Neural progenitor cell (in vitro differentiated cells): ENCODE measurements around the gene ADM2. TPM values are rescaled to one million over a fixed set of nuclear protein-coding genes. Genes with fewer than 3 reads are reported as not detected.
A peak's percentile ranks its signal among the peaks of the same experiment; 100 is the strongest.

Experiments
- DNase-seq: peaks from one replicate; pipeline ENCODE4 v3.0.0-alpha.2; 2016; ENCODE audit warnings: low spot score
- H2AFZ ChIP-seq: fragments of 200-600 bp; sonication (generic); replicated peaks from 2 replicates; pipeline ENCODE4 v1.6.1; 2016; ENCODE audit warnings: antibody characterized with exemption
- H3F3A ChIP-seq: fragments of 200-600 bp; sonication (generic); 2 replicates; pipeline ENCODE4 v1.6.1; 2016; ENCODE audit warnings: antibody characterized with exemption, low read depth
- H3K27ac ChIP-seq: fragments of 200-600 bp; sonication (generic); 2 replicates; pipeline ENCODE4 v1.5.1; 2016; ENCODE audit warnings: mild to moderate bottlenecking
- H3K27me3 ChIP-seq: fragments of 200-600 bp; sonication (generic); 2 replicates; pipeline ENCODE4 v1.6.1; 2016; ENCODE audit warnings: mild to moderate bottlenecking, moderate library complexity
- H3K36me3 ChIP-seq: fragments of 200-600 bp; sonication (generic); 2 replicates; pipeline ENCODE4 v1.5.1; 2016
- H3K4me1 ChIP-seq: fragments of 200-600 bp; sonication (generic); 2 replicates; pipeline ENCODE4 v1.6.1; 2016; ENCODE audit warnings: mixed run types
- H3K4me2 ChIP-seq: fragments of 200-600 bp; sonication (generic); 2 replicates; pipeline ENCODE4 v1.6.1; 2016
- H3K4me3 ChIP-seq: fragments of 200-600 bp; sonication (generic); 2 replicates; pipeline ENCODE4 v1.5.1; 2016
- H3K79me2 ChIP-seq: fragments of 200-600 bp; sonication (generic); 2 replicates; pipeline ENCODE4 v1.6.1; 2016; ENCODE audit warnings: low read depth
- H3K9ac ChIP-seq: fragments of 200-600 bp; sonication (generic); 2 replicates; pipeline ENCODE4 v1.6.1; 2016
- H3K9me3 ChIP-seq: fragments of 200-600 bp; sonication (generic); 2 replicates; pipeline ENCODE4 v1.5.1; 2016; ENCODE audit warnings: low read depth
- H4K20me1 ChIP-seq: fragments of 200-600 bp; sonication (generic); 2 replicates; pipeline ENCODE4 v1.6.1; 2016; ENCODE audit warnings: low read depth
- H3K27ac Mint-ChIP-seq: 3 replicates; pipeline ENCODE4 v1.8.0; 2021; ENCODE audit warnings: mixed read lengths
- H3K27me3 Mint-ChIP-seq: 2 replicates; pipeline ENCODE4 v1.8.0; 2022; ENCODE audit warnings: low read depth, mild to moderate bottlenecking, inconsistent platforms, moderate library complexity, mixed read lengths; ENCODE audit not compliant: insufficient read depth
- H3K36me3 Mint-ChIP-seq: 3 replicates; pipeline ENCODE4 v1.8.0; 2021; ENCODE audit warnings: mixed read lengths
- H3K4me1 Mint-ChIP-seq: 3 replicates; pipeline ENCODE4 v1.8.0; 2021; ENCODE audit warnings: mixed read lengths
- H3K4me3 Mint-ChIP-seq: 3 replicates; pipeline ENCODE4 v1.8.0; 2021; ENCODE audit warnings: mild to moderate bottlenecking, moderate library complexity, mixed read lengths
- H3K9me3 Mint-ChIP-seq: 3 replicates; pipeline ENCODE4 v1.8.0; 2020; ENCODE audit warnings: mixed read lengths
- EZH2 ChIP-seq: fragments of 200-600 bp; sonication (generic); IDR thresholded peaks from 2 replicates; pipeline ENCODE4 v1.6.1; 2017; ENCODE audit warnings: antibody characterized with exemption, mild to moderate bottlenecking, moderate library complexity
- EZH2phosphoT487 ChIP-seq: fragments of 200-600 bp; sonication (generic); IDR thresholded peaks from 2 replicates; pipeline ENCODE4 v1.6.1; 2017; ENCODE audit warnings: antibody characterized with exemption
- total RNA-seq: library from RNA; depleted of rRNA; stranded (reverse); fragments of >200 nt; gene quantifications from 2 replicates; pipeline ENCODE4 v1.2.3, GENCODE V29; 2015; ENCODE audit warnings: low replicate concordance
- TF ChIP-seq, protein P1 (sequence below): fragments of 200-600 bp; sonication (generic); IDR thresholded peaks from 2 replicates; pipeline ENCODE4 v1.5.1; 2017; ENCODE audit warnings: antibody characterized with exemption, mild to moderate bottlenecking

Gene ADM2
- total RNA-seq, 1 donor from 2014 or later: 0.13 TPM

DNA sequence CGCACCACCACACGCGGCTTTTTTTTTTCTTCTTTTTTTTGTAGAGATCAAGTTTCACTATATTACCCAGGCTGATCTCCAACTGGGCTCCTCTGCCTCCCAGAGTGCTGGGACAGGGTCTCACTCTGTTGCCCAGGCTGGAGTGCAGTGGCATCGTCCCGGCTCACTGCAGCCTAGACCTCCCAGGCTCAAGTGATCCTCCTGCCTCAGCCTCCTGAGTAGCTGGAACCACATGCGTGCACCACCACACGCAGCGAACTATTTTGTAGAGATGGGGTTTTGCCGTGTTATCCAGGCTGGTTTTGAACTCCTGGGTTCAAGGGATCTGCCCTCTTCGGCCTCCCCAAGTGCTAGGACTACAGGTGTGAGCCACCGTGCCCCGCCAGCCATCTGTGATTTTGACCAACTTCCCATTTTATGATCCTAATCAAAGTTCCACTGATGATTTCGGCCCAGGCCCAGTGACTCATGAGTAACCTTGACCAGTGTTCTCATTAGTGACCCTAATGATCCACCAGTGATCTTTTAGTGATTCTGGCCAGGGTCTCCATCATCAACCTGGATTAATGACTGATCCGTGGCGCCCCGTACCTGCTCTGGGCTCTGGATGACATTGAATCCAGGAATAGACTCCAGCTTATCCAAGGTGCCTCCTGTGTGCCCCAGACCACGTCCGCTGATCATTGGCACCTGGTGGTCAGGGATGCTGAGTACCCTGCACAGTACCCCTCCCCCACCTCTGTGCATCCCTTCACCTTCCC is 46.8 kb downstream of the ADM2 start:
- Mint-ChIP-seq H3K27ac (no peak overlapping the region), H3K9me3 (peaks cover under 1% of the 10 kb centered on the region), H3K4me3 (peak overlapping the region; percentile 80), H3K4me1 (peaks cover 19% of the 10 kb centered on the region), H3K36me3 (peaks cover 5% of the 10 kb centered on the region), H3K27me3 (peaks cover 53% of the 10 kb centered on the region)
- H3K4me1 ChIP-seq: peaks cover 24% of the 10 kb centered on the region
- H3K4me2 ChIP-seq: no peak overlapping the region
- H3K79me2 ChIP-seq: peaks cover 9% of the 10 kb centered on the region
- H2AFZ ChIP-seq: no peak overlapping the region
- H3F3A ChIP-seq: peaks cover 58% of the 10 kb centered on the region
- TF ChIP-seq, protein P1, sequence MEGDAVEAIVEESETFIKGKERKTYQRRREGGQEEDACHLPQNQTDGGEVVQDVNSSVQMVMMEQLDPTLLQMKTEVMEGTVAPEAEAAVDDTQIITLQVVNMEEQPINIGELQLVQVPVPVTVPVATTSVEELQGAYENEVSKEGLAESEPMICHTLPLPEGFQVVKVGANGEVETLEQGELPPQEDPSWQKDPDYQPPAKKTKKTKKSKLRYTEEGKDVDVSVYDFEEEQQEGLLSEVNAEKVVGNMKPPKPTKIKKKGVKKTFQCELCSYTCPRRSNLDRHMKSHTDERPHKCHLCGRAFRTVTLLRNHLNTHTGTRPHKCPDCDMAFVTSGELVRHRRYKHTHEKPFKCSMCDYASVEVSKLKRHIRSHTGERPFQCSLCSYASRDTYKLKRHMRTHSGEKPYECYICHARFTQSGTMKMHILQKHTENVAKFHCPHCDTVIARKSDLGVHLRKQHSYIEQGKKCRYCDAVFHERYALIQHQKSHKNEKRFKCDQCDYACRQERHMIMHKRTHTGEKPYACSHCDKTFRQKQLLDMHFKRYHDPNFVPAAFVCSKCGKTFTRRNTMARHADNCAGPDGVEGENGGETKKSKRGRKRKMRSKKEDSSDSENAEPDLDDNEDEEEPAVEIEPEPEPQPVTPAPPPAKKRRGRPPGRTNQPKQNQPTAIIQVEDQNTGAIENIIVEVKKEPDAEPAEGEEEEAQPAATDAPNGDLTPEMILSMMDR: no peak
- TF ChIP-seq EZH2phosphoT487 (no peak), EZH2 (no peak)
- H3K9ac ChIP-seq: no peak overlapping the region
- no peaks in the 10 kb centered on the region for H3K9me3 ChIP-seq
- no peak overlapping the region for H3K27ac ChIP-seq
- DNase-seq: no peak
- no peaks in the 10 kb centered on the region for H3K36me3 ChIP-seq
- H3K4me3 ChIP-seq: no peak overlapping the region
- peaks cover 69% of the 10 kb centered on the region for H3K27me3 ChIP-seq
- peaks cover 66% of the 10 kb centered on the region for H4K20me1 ChIP-seq

GRCh38 chr22:50528682-50529415 is 47.5 kb downstream of the ADM2 start:
- no peak overlapping the region for H3K4me2 ChIP-seq
- peaks cover 2% of the 10 kb centered on the region for H3K9me3 Mint-ChIP-seq
- peaks cover 56% of the 10 kb centered on the region for H3K27me3 Mint-ChIP-seq
- peaks cover 25% of the 10 kb centered on the region for H3K4me1 Mint-ChIP-seq
- TF ChIP-seq, protein P1: no peak
- no peak for TF ChIP-seq EZH2
- TF ChIP-seq EZH2phosphoT487: no peak
- H3K27me3 ChIP-seq: peaks cover 77% of the 10 kb centered on the region
- no peak for DNase-seq
- H3K36me3 ChIP-seq: no peaks in the 10 kb centered on the region
- H3K4me3 Mint-ChIP-seq: peak overlapping the region; percentile 80
- H3K27ac ChIP-seq: no peak overlapping the region
- no peaks in the 10 kb centered on the region for H3K9me3 ChIP-seq
- no peak overlapping the region for H3K9ac ChIP-seq
- H3K79me2 ChIP-seq: peaks cover 9% of the 10 kb centered on the region
- no peak overlapping the region for H3K4me3 ChIP-seq
- H3K36me3 Mint-ChIP-seq: peaks cover 3% of the 10 kb centered on the region
- no peak overlapping the region for H2AFZ ChIP-seq
- no peak overlapping the region for H3K27ac Mint-ChIP-seq
- peaks cover 63% of the 10 kb centered on the region for H4K20me1 ChIP-seq
- peaks cover 64% of the 10 kb centered on the region for H3F3A ChIP-seq
- H3K4me1 ChIP-seq: peaks cover 24% of the 10 kb centered on the region

DNA sequence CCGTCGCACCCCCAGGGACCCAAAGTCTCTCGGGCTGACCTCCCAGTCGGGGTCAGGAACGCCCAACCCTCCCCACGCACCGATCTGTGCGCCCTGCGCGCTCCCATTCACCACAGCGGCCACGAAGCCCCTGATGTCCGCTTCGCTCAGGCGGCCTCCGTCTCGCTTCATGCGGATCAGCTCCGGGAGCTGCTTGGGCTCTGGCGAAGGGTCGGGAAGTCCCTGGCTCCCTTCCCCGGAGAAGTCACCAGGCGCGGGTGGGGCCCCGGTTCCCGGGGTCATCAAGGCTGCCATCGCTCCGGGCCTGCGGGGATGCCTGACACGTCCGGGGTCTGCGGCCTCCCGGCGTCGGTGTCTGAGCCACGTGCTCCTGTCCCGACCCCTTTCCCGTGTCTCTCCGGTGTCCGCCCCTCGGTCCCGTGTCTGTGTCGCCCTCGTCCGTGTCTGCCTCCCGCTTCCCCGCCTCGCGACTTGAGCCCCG is 48.1 kb downstream of the ADM2 start:
- Histone ChIP-seq H3K4me2 (no peak overlapping the region), H3K36me3 (no peaks in the 10 kb centered on the region), H2AFZ (no peak overlapping the region), H3K79me2 (peaks cover 7% of the 10 kb centered on the region), H3K9ac (no peak overlapping the region), H3F3A (peaks cover 59% of the 10 kb centered on the region), H3K4me3 (no peak overlapping the region), H3K27ac (no peak overlapping the region), H3K9me3 (no peaks in the 10 kb centered on the region), H4K20me1 (peaks cover 57% of the 10 kb centered on the region), H3K27me3 (peaks cover 79% of the 10 kb centered on the region), H3K4me1 (peaks cover 24% of the 10 kb centered on the region)
- no peak for TF ChIP-seq EZH2
- TF ChIP-seq EZH2phosphoT487: no peak
- TF ChIP-seq, protein P1: no peak
- peaks cover 57% of the 10 kb centered on the region for H3K27me3 Mint-ChIP-seq
- H3K4me3 Mint-ChIP-seq: no peak overlapping the region
- H3K9me3 Mint-ChIP-seq: peaks cover 2% of the 10 kb centered on the region
- peak; percentile 44 for DNase-seq
- H3K4me1 Mint-ChIP-seq: peaks cover 30% of the 10 kb centered on the region
- no peak overlapping the region for H3K27ac Mint-ChIP-seq
- H3K36me3 Mint-ChIP-seq: peaks cover 2% of the 10 kb centered on the region
